22Rv1 (cell line): ENCODE results near the gene DMD.

Source experiments
- CTCF ChIP-seq: fragments of 450-650 bp; IDR thresholded peaks from 2 replicates; pipeline ENCODE4 v1.5.1; 2017; ENCODE audit warnings: mild to moderate bottlenecking
- ZFX ChIP-seq: fragments of 450-650 bp; IDR thresholded peaks from 2 replicates; pipeline ENCODE4 v1.6.1; 2017; ENCODE audit warnings: antibody characterized with exemption, borderline replicate concordance

GRCh38 chrX:31334997-31335396 is 1876.4 kb downstream of the DMD start:
- TF ChIP-seq CTCF (no peak), ZFX (no peak)
